GM18517 (cell line): ENCODE data around the gene EDC3.
"Not testable (repeated sequence)": the region's sequence is repeated elsewhere in the genome, so short reads cannot be mapped to it uniquely, and the experiment has no call there.

ENCODE experiments used
- ATAC-seq: cut with Tn5 transposase; IDR thresholded peaks from one replicate; pipeline ENCODE4 v1.9.1; 2021; ENCODE audit warnings: mild to moderate bottlenecking, moderate library complexity; ENCODE audit not compliant: unreplicated experiment

EDC3 gene

DNA sequence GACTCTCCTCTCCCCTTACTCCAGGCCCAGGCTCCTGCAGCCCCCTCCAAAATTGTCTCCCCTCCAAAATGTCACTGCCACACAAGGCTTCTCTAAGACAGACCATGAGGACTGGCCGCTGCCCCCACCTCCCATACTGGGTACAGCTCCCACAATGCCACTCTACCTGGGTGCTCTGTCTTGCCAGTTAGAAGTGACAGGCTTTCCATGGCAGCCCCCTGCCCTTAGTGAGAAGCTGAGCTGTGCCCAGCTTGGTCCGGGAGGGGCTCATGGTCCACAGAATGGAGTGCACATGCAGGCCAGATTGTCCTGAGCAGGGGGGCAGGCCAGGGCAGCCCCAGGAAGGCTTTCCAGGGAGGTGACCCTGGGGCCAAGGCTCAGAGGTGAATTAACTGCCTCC lies 83.1 kb downstream of the EDC3 start:
- ATAC-seq, result no peak

DNA sequence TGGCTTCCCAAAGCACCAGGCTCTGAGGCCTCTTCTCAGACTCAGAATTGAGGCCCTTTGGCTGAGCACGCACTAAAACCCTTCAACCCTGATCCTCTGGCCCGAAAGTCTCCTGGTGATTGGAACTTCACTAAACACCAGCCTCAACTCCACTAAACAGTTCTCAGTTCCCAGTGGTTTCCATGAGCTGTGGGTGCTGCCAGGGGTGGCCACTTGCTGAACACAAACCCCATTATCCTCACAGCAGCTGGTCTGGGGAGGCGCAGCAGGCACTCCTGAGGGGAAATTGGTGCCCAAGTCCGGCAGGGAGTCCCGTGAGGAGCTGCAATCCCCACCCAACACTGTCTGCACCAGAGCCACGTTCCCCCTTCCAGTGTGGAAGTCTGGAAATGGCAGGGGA lies 84.0 kb downstream of the EDC3 start:
- no peak for ATAC-seq

DNA sequence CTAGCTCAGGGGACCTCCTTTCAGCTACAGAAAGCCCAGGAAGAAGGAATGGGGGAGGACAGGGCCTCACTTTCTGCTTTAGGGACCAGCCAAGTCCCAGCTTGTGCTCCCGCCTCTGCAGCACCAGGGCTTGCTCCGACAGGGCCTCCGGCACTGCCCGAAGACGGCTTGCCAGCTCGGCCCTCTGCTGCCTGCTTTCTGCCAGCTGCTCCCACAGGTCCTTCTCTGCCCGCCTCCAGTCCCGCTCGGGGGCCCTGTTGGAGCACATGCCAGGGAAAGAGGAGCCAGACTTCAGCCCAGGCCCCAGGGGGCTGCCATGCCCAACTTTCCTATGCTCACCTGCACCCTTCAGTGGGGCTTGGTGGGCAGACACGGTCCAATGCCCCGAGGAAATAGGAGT lies 84.5 kb downstream of the EDC3 start:
- no peak for ATAC-seq

DNA sequence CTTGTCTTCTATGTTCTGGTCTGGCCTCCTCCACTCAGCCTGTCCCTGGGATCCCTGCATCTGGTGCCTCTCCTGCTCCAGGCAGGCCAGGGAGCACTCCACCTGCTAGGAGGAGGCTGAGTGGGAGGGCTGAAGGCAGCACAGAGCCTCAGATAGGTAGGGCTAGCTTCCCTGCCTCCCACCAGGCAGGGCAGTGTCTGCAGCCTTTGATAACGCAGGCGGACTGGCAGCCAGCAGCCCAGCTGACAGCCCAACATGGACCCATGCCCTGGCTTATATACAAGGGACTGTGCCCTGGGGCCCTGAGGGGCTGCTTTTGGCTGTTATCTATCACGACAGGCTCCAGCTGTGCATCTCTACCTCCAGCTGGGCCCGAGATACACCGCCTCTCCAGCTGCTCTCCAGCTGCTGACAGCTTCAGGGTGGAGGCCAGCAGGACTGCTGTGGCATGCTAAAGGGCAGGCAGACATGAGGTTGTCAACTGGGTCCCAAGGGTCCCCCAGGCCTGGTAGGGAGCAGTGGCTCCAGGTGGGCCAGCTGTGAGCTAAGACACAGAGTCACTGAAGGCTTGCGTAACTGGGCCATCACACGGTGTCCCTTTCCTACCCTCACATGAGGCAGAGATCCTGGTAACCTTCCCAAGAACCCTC lies 85.4 kb downstream of the EDC3 start:
- ATAC-seq, result no peak

DNA sequence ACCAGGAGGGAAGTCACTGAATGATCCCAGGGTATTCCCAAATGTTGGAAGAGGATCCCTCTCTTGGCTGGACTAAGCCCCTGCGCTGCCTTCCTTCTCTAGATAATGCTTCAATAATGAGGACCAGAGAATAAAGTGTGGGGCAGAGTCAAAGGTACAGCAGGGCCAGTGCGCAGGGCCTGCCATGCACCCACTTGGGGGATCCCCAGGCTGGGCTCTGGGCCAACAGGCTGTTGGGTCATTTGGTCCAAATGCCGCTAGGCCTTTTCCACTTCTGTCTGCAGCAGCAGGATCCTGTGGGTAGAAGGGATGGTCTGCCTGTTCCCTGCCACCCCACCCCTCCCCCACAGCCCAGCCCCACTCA lies 85.9 kb downstream of the EDC3 start:
- no peak for ATAC-seq

DNA sequence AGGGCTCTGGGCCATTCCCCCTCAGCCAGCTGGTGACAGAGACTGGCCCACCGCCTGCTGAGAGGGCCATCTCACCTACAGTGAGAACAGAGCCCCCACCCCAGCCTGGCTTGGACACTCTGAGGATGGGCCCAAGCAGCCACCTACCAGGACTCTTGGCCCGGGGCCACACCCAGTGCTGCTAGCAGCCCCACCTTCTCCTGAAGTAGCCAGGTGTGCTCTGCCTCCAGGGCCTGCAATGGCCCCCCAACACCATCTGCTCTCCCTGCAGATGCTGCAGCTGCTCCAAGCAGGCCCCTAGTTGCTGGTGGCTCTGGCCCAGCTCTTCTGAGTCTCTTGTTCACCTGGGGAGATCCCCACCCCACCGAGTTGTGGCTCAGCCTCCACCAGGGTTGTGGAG lies 87.0 kb downstream of the EDC3 start:
- ATAC-seq, result no peak

DNA sequence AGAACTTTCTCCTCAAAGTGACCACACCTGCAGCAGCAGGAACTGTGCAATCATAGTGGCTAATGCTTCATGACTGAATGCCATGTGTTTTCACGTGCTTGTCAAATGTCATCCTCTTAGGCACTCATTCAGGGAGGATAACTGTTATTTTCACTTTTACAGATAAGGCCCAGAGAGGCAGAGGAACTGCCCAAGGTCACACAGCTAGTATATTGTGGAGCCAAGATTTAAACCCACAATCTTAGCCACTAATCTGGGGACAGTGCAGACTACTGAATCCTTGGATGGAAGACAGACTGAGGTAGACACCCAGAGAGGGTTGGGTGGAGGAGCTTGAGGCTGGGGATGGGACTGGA lies 90.1 kb downstream of the EDC3 start:
- ATAC-seq, result no peak

DNA sequence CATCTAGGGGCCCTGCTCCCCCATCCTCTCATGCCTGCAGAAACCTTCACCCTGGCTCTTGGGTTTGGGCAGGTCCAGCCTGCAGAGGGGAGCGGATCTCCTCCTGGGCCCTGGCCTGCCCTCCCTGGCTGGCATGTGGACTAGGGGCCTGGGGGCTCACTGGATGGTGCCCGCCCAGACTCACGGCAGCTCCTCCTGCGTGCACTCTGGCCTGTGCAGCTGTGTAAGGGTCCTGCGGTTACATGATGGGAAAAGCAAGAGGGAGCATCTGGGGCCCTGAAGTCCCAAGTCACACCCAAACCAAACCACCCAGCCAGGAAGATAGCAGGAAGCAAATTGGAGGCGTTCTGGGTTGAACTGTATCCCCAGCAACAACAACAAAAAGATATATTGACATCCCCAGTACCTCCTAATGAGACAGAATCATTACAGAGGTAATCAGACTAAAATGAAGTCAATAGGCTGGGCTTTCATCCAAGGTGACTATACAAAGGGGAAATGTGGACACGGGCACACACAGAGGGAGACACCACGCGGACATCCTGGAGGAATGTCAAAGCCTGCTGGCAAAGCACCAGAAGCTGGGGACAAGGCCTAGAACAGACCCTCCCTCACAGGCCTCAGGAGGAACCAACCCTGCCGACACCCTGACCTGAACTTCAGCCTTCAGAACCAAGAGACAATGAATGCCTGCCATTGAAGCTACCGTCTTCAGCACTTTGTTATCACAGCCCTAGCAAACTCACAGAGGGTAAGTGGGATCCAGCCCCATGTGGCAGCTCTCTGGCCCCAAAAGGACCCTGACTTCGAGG lies 90.6 kb downstream of the EDC3 start:
- ATAC-seq, result no peak

DNA sequence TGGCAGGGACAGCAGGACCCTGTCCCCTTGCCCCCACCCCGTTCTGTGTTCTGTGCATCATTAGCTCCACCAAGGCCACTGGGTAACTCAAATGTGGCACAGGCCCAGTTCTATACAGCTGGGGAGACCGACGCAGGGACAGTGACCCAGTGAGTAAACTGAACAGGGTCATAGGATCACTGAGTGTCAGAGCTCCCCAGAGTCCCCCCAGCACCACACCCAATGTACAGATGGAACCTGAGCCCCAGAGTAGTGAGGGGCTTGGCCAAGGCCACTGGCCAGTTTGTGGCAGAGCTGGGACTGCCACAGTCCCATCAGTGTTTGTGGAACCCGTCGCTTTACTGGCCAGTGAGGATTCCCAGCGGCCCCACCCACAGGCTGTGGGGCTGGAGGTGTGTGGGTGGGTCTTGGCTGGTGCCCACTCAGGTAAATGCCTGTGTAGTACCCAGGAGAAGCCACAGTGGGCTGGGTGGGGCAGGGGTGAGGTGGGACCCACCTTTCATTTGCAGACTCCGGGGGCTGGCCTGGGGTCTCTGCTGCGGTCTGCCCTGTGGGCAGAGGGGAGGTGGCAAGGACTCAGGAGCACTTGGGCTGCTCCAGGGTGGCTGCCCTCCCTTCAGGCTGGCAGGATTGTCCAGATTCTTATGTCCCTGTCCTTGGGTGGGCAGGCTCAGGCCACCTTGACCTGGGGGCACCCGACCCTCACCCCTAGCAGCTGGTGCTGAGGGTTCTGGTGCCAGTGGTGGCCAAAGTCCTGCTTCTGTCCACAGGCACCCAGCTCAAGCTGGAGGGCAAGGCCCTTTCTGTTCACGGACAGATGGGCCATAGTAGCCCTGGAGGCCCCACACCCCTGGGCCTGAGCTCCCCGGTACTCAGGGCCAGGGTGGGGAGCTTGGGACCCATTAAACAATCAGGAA lies 91.8 kb downstream of the EDC3 start:
- ATAC-seq, result no peak

DNA sequence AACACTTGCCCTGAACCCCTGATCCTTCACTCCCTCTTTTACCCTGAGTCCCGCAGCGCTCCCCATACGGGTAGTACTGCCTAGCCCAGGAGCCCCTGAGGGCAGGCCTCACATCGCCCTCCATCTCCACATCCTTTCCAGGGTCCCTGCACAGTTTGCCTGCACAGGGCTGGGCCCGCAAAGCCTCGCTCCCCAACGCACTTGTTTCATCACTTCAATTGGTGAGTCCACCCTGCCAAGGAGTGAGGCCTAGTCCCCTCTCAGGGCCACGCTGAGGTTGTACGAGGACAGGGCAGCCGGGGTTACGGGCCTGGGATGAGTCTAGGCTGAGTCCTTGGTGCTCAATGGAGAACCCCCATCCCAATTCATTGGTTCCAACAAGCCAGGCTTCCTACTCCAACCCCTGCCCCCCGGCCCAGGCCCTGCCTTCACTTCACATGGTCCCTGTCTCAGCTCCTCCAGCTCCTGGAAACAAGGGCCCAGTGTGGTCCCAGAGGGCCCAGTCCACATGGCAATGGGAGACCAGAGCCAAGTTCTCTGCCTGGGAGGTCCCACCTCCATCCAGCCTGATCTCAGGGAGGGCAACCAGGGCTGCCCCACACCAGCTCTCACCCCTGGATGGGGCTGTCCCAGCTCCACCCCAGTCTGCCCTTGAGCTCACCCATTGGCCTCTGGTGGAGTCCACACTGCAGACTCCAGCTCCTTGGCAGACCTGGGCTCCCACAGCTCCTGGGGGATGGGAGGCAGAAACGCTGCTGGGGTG lies 92.6 kb downstream of the EDC3 start:
- no peak for ATAC-seq

DNA sequence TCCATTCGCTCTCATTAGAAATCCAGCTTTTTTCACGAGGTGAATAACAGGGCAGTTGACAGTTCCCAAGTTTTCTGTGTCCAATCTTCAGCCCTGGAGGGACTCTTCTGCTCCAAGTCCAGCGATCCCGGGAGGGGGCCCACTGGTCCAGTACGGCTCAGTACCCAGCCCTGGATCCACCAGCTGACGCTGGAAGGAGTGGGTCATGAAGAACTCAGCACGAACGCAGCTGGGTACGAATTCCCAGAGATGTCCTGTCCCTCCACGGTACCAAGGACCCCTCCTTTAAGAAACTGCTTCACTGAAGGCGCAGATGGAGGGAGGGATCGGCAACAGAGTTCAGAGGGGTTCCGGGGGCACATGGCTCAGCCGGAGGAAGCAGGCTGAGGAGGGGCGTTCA lies 96.7 kb downstream of the EDC3 start:
- no peak for ATAC-seq

DNA sequence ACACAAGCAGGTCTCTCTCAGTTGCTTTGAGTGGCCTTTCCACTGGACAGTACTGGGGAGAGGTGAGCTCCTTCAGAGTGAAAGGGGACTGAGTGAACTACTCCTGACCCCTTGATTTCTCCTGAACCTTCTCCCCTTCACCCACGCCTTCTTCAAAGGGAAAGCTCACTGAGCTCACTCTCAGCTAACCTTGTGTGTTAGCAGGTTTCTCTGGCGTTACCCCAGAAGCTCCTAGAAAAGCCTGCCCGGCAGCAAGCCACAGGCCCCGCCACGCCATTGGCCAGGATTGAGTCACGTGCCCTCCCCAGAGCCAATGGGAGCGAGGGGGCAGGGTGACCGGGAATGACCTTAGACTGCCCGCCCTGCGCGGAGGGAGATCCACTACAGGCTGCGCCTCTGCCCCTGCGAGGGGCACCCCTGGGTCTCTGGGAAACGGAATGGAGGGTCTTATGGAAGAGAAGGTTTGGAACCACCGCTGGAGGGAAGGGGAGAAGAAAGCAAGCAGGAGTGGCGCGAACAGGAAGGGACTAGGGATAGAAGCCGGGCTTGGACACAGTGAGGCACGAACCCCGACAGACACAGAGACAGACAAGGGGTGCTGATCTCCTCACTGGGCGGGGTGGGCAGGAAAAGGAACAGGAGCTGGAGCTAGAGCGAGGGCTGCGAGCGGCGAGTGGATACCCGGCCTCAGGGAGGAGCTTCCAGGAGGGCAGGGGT lies 97.5 kb downstream of the EDC3 start:
- ATAC-seq, result peak; percentile 88

DNA sequence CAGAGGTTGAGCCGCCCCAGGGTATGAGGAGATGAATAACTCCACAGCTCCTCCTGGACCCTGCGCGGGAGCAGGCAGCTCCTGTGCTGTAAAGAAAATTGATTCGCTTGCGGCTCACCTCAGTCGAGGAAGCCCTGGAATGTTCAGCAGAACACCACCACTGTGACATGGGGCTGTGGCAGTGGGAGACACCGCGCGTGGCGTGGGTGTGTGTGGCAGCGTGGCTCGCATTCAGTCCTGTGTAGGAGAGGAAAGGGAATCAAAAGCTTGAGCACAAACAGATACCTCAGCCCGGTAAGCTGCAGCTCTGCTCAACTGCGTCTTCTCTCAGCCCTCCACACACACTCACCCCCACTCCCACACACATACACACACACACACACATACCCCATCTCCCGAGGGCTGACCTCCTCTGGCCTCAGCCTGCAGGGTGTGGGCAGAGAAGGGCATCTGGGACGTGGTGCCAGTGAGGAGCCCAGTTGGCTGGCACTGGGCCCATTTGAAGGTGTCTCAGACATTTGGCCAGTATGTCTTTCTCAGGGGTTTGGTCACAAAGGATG lies 98.6 kb downstream of the EDC3 start:
- not testable (repeated sequence) for ATAC-seq

DNA sequence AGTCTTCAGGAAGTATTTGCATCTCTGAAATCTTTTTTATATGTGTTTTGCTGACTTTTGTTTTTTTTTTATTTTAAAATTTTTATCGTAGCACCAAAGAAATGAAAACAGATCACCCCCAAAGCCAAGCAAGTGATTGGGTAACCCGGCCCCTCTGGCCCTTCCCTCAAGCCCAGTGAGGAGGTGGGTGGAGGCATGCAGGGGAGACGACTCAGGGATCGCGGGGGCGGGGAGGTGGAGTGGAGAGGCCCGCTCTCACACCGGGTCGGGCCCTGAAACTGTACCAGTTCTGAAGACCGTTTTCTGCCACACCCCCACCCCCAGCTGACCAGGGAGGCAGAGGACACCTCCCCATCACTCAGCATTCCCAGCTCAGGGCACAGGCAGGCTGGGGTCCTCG lies 99.1 kb downstream of the EDC3 start:
- not testable (repeated sequence) for ATAC-seq

DNA sequence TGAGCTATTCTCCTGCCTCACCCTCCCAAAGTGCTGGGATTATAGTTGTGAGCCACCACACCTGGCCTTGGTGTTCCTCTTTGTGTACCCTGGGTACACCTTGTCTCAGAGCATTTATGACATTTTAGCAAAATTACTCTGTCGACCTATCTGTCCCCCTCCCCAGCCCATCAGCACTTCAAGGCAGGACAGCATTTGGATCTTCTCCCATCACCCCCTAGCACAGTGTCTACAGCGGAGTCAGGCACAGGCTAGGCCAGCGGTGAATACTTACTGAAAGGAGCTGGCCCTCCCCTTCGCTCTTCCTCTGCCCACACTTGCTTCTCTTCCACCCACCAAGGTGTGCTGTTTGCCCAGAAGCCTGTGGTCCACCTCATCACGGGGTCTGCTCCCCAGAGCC lies 100.6 kb downstream of the EDC3 start:
- no peak for ATAC-seq

DNA sequence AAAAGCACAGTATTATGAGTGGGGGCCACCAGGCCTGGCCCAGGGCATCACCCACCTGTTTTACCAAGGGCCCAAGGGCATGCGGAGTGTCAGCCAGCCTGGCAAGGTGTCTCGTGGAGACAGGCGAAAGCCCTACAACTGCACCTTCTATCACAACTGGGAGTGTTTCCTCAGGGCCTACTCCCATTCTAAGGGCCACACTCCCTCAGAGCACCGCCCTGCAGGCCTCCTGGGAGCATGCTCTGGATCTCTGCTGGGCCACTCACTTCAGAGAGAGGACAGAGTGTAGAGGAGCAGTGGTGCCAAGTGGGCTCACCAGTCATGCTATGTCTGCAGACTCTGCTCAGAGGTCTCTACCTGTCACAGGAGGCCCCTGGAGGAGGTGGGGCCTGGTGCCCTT lies 101.4 kb downstream of the EDC3 start:
- no peak for ATAC-seq

DNA sequence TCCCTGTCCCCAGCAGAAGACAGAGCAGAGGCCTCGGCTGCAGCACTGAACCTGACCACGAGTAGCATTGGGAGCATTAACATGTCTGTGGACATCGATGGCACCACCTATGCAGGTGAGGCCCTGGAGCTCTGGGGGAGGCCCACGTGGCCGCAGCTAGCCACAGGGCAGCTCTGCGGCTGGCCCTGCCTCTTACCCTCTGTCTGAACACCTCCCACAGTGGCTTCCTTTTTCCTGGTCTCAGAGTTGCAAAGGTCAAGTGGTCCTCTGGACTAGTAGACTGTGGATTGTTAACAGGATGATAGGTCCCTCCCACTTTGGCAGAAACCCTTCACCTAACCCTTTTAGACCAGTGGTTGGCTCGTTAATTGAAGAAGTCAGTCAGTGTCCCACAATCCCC lies 102.7 kb downstream of the EDC3 start:
- no peak for ATAC-seq

DNA sequence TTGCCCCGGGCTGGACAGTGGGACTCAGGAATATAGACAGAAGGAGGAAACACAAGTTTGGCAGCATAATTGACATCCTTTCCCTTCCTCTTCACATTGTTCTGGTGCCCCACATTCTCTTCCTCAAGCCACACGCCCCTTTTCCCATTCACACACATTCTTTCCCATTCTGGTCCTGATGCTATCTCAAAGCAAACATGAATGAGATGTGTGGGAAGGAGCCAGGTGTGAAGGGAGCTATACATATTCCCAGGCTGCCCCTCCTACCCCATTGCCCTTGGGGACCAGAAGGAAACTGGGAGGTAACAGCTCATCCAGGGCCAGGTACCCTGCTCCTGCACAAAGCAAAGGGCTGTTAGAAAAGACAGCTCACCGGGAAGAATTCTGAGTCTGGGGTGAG lies 103.6 kb downstream of the EDC3 start:
- no peak for ATAC-seq

DNA sequence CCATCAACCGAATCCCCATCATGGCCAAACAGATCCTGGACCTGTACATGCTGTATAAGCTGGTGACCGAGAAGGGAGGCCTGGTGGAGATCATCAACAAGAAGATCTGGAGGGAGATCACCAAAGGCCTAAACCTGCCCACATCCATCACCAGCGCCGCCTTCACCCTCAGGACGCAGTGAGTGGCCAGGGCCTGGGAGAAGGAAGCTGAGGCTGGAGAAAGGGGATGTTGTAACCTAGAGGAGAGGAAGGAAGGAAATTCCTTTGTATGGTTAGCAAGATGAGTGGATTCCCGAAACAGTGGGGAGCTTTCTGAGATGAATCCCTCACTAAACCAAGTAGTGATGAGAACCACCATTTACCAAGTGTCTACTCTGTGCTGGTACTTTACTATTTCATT lies 106.0 kb downstream of the EDC3 start:
- ATAC-seq, result no peak

DNA sequence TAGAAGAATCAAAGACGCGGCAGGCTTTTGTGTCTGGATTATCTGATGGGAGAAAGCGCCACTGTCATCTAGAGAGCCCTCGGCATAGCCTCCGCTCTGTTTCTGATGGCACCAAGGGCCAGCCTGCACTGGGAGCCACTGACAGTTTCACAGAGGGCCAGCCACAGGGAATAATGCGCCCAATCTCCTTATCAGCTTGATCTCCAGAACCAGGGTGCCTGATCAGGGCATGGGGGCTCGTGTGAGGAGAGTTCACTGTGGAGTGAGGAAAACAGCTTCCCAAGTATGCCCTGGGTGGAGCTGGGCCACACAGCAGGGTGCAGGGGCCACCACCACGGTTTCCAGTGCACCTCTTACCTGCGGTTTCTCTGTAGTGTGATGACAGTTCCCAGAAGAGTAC lies 110.0 kb downstream of the EDC3 start:
- ATAC-seq, result no peak
